GM10248 (cell line): ENCODE results near the gene MCOLN3.
"Not testable (repeated sequence)": the region's sequence is repeated elsewhere in the genome, so short reads cannot be mapped to it uniquely, and the experiment has no call there.

Experiments
- CTCF ChIA-PET: fragments of 300-600 bp; sonication (Branson Sonifier 250); formaldehyde crosslinking; extraction: SDS; loops from one replicate; lab custom pipeline; 2021; ENCODE audit warnings: antibody characterized with exemption; lab: Yijun Ruan, JAX
- POLR2A ChIA-PET: fragments of 350-650 bp; sonication (Branson Sonifier 250); formaldehyde crosslinking; extraction: SDS; loops from one replicate; lab custom pipeline; 2020; ENCODE audit warnings: antibody characterized with exemption; lab: Yijun Ruan, JAX
- DNase-seq: peaks from one replicate; pipeline ENCODE4 v3.0.0; 2012; ENCODE audit errors: extremely low spot score
- TF ChIP-seq, protein P1 (sequence below): IDR thresholded peaks from 2 replicates; pipeline ENCODE4 v1.5.1; 2012; ENCODE audit warnings: mild to moderate bottlenecking, low read depth; ENCODE audit errors: extremely low read depth, missing control alignments, control extremely low read depth

The MCOLN3 gene

DNA sequence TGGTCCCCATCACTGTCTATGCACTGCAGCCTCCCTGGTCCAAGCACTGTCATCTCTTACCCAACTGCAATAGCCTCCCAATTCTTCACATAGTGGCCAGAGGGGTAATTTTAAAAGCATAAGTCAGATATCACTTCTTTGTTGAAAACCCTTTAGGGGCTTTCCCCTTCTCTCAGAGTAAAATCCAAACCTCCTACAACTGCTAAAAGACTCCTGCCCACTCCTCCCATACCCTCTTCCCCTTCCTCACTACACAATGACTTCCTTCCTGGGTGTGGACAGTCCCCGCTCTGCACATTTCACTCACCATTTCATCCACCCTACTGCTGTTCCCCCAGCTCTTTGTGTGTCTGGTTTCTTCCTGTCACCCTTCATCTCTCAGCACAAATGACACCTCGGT lies 59.7 kb downstream of the MCOLN3 start:
- TF ChIP-seq, protein P1, sequence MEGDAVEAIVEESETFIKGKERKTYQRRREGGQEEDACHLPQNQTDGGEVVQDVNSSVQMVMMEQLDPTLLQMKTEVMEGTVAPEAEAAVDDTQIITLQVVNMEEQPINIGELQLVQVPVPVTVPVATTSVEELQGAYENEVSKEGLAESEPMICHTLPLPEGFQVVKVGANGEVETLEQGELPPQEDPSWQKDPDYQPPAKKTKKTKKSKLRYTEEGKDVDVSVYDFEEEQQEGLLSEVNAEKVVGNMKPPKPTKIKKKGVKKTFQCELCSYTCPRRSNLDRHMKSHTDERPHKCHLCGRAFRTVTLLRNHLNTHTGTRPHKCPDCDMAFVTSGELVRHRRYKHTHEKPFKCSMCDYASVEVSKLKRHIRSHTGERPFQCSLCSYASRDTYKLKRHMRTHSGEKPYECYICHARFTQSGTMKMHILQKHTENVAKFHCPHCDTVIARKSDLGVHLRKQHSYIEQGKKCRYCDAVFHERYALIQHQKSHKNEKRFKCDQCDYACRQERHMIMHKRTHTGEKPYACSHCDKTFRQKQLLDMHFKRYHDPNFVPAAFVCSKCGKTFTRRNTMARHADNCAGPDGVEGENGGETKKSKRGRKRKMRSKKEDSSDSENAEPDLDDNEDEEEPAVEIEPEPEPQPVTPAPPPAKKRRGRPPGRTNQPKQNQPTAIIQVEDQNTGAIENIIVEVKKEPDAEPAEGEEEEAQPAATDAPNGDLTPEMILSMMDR: no peak
- ChIA-PET CTCF (interaction anchor here (0.7 to 1.0 kb wide), 2 partner anchors 10 to 44 kb away, joined by 3 read pairs; no protein-coding TSS in a partner anchor), POLR2A (interaction anchor here (1.4 kb wide), 1 partner anchor 16 kb away, joined by 4 read pairs; no protein-coding TSS in a partner anchor)
- peak; percentile 60 for DNase-seq

DNA sequence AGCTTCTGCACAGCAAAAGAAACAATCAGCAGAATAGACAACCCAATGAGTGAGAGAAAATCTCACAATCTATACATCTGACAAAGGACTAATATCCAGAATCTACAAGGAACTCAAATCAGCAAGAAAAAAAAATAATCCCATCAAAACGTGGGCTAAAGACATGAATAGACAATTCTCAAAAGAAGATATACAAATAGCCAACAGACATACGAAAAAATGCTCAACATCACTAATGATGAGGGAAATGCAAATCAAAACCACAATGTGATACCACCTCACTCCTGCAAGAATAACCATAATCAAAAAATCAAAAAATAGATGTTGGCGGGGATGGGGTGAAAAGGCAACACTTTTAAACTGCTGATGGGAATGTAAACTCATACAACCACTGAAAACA lies 61.7 kb downstream of the MCOLN3 start:
- CTCF ChIA-PET: interaction anchor here (0.8 kb wide), 1 partner anchor 41 kb away, joined by 3 read pairs; no protein-coding TSS in a partner anchor
- DNase-seq, POLR2A ChIA-PET: not testable (repeated sequence)

DNA sequence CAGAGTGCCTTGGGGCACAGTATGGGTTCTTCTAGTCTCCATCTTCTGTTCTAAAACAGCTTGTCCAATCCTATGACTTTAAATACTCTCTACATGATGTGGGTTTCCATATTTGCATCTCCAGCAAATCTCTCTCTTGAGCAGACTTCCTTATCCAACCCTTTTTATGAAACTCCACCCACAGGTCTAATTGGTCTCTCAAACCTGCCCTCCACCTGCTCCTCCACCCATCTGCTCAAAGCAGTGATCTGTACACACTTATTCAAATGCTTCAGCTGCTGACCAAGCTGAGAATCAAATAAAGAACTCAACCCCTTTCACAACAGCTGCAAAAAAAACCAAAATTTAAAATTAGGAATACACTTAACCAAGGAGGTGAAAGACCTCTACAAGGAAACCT lies 62.9 kb downstream of the MCOLN3 start:
- CTCF ChIA-PET: interaction anchor here (0.8 to 0.9 kb wide), 2 partner anchors 9 to 42 kb away, joined by 3 read pairs; no protein-coding TSS in a partner anchor
- POLR2A ChIA-PET: no interaction called here
- DNase-seq: no peak
- TF ChIP-seq, protein P1: no peak

DNA sequence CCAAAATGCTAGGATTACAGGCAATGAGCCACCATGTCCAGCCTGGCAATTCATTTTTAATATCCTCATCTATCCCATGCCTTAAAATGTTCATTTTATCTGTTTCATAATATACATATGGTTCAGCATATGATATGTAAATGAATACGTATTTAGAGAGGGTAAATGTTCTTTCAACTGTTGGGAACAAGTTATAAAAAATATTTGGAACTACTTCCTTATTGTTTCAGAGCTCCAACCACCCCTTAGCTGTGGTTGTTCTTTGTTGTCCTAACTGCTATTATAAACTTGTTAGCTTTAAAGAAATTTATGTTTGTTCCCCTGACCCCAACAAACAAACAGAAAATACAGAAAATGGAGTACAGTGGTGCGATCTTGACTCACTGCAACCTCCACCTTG lies 65.9 kb downstream of the MCOLN3 start:
- TF ChIP-seq, protein P1: no peak
- CTCF ChIA-PET: interaction anchor here (1.2 to 2.2 kb wide), 5 partner anchors 8 to 25 kb away, joined by 3 to 10 read pairs (median 5); no protein-coding TSS in a partner anchor
- DNase-seq: no peak
- POLR2A ChIA-PET: no interaction called here

DNA sequence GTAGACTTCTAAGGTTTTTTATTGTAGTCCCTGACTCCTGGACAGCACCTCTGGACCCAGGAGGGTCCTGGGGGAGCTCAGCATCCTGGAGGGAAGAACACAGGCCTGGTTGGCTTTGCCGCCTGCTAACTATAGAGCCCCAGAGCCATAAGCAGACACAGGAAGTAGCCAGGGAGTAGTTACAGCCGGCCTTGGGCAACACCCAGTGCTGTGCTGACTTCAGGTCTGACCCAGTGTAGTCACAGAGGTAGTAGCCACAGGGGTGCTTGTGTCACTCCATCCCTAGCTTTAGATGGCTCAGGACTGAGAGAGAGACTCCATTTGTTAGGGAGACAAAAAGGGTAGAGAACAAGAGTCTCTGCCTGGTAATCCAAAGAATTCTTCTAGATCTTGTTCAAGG lies 73.3 kb downstream of the MCOLN3 start:
- ChIA-PET CTCF (interaction anchor here (0.6 to 2.2 kb wide), 7 partner anchors 12 to 32 kb away, joined by 3 to 9 read pairs (median 4); partner anchors contain the start of gene MCOLN2), POLR2A (no interaction called here)
- TF ChIP-seq, protein P1: no peak
- no peak for DNase-seq

DNA sequence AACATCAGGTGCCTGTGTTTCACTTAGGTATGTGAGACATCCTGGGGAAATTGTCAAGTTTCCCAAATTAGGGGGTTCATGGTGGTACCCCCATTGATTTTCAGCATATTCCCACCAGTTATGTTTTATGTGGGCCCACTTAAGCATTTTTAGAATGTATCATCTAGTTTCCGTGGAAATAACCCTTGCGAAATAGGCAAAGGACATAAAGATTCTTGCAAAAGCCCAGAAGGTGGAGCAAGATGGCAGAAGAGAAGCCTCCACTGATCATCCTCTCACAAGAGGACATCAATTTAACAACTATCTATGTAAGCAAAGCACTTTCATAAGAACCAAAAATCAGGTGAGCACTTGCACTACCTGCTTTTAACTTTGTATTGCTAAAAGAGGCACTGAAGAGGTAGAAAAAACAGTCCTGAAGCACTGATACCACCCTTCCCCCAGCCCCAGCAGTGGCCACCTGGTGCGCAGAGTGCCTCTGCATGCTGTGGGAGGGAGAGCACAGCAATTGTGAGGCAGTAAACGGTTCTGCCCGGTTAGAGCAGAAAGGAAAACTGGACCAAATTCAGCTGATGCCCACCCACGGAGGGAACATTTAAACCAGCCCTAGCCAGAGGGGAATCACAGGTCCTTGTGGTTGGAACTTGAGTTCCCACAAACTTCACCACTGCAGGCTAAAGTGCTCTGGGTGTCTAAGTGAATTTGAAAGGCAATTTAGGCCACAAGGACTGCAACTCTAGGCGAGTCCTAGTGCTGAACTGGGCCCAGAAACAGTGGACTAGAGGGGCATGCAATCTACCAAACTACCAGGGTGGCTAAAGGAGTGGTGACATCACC lies 74.6 kb downstream of the MCOLN3 start:
- POLR2A ChIA-PET: interaction anchor here (0.6 to 1.6 kb wide), 2 partner anchors 15 to 381 kb away, joined by 4 read pairs; no protein-coding TSS in a partner anchor
- CTCF ChIA-PET: interaction anchor here (0.7 to 5.8 kb wide), 12 partner anchors 9 to 286 kb away, joined by 3 to 33 read pairs (median 10); partner anchors contain the start of genes C1orf52 and MCOLN2
- DNase-seq: no peak
- TF ChIP-seq, protein P1: peak; percentile 19
